Subcutaneous abdominal adipose tissue (tissue), 5 donors: ENCODE results near the gene FXYD2.

Source experiments
- H3K27ac ChIP-seq: one replicate; pipeline ENCODE4 v1.7.0; 2013; ENCODE audit warnings: low read depth, mild to moderate bottlenecking, inconsistent platforms, low read length, moderate library complexity
- H3K27me3 ChIP-seq, 5 donors: one replicate each; pipeline ENCODE4 v1.7.0; 2013; ENCODE audit warnings: low read length in 5 of 5, inconsistent platforms in 1 of 5; ENCODE audit not compliant: control insufficient read depth in 5 of 5, insufficient read depth in 4 of 5
- H3K36me3 ChIP-seq, 5 donors: one replicate each; pipeline ENCODE4 v1.7.0; 2013; ENCODE audit warnings: low read length in 5 of 5; ENCODE audit not compliant: control insufficient read depth in 5 of 5, insufficient read depth in 5 of 5
- H3K4me1 ChIP-seq, 5 donors: one replicate each; pipeline ENCODE4 v1.7.0; 2013; ENCODE audit warnings: low read length in 5 of 5, mild to moderate bottlenecking in 3 of 5, moderate library complexity in 1 of 5; ENCODE audit not compliant: control insufficient read depth in 5 of 5, insufficient read depth in 5 of 5
- H3K4me3 ChIP-seq, 5 donors: one replicate each; pipeline ENCODE4 v1.7.0; 2013; ENCODE audit warnings: low read length in 5 of 5, low read depth in 1 of 5
- H3K9ac ChIP-seq, 5 donors: one replicate each; pipeline ENCODE4 v1.7.0; 2013; ENCODE audit warnings: low read length in 5 of 5, mild to moderate bottlenecking in 4 of 5, moderate library complexity in 3 of 5
- H3K9me3 ChIP-seq, 5 donors: one replicate each; pipeline ENCODE4 v1.7.0; 2013; ENCODE audit warnings: low read length in 5 of 5; ENCODE audit not compliant: control insufficient read depth in 5 of 5
- donor health status: healthy.
- donor health status: healthy.
- donor health status: healthy.
- donor health status: healthy.
- donor health status: healthy.

FXYD2 gene

DNA sequence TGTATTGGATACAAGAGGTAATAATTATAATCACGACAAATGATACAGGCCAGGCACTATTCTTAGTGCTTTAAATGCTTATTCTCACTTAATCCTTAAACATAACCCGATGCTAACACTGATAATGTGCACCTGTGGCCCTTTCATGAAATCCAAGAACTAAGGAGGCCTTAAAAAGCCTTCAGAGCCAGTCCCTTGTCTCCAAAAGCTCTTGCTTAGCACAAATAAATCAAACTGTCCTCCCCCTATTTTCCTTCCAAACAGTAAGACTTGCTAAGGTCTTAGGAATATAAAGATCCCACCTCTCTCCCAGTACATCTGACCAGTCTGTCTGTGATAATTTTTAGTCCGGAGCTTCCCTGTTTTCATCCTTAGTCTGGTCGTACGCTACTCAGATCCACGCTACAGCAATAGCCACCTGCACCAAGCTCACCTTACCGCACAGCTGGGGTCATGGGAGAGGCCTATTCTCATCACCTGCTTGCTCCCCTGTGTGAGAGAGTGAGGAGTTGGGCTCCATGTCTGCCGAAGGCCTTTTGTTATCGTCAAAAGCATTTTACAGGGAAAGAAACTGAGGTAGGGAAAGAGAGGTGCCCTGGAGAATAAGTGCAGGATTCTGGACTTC is 35.1 kb upstream of the FXYD2 start:
- Histone ChIP-seq H3K4me3 (no peak overlapping the region), H3K4me1 (peaks cover 4 to 31% (median 15%) of the 10 kb centered on the region in 5 donors), H3K9ac (no peak overlapping the region), H3K27ac (no peak overlapping the region), H3K27me3 (peaks cover 0 to 9% (median 2%) of the 10 kb centered on the region in 5 donors), H3K36me3 (no peaks in the 10 kb centered on the region), H3K9me3 (no peaks in the 10 kb centered on the region)

DNA sequence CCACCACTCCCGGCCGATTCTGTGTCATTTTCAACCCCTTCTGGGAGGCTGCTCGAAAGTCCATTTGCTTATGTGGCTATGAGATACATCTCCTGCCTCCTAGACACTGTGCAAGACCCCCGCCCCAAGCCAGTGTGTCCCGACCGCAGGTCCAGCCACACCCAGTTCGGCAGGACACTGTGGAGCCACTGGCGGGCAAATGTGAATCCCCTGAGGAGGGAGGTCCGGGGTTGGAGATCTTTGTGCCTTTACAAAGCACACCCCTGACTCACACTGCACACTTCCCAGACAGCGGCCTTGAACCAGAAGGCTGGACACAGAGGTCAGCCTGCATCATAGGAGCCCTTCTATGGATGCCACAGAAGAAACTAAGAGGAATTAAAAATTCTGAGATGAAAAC is 34.5 kb upstream of the FXYD2 start:
- Histone ChIP-seq H3K9ac (no peak overlapping the region), H3K27me3 (peaks cover 0 to 9% (median 2%) of the 10 kb centered on the region in 5 donors), H3K9me3 (no peaks in the 10 kb centered on the region), H3K4me3 (no peak overlapping the region), H3K4me1 (peaks cover 4 to 35% (median 15%) of the 10 kb centered on the region in 5 donors), H3K27ac (no peak overlapping the region), H3K36me3 (no peaks in the 10 kb centered on the region)

GRCh38 chr11:117857734-117858414 is 33.3 kb upstream of the FXYD2 start:
- Histone ChIP-seq H3K27me3 (peaks cover 0 to 9% (median 2%) of the 10 kb centered on the region in 5 donors), H3K36me3 (no peaks in the 10 kb centered on the region), H3K4me1 (peaks cover 4 to 31% (median 15%) of the 10 kb centered on the region in 5 donors), H3K9ac (no peak overlapping the region), H3K27ac (no peak overlapping the region), H3K9me3 (peaks cover 0 to 4% (median 0%) of the 10 kb centered on the region in 5 donors), H3K4me3 (no peak overlapping the region)

GRCh38 chr11:117855912-117856651 is 31.5 kb upstream of the FXYD2 start:
- no peaks in the 10 kb centered on the region for H3K36me3 ChIP-seq

GRCh38 chr11:117855186-117855845 is 30.8 kb upstream of the FXYD2 start:
- Histone ChIP-seq H3K4me3 (no peak overlapping the region), H3K27ac (no peak overlapping the region), H3K36me3 (no peaks in the 10 kb centered on the region), H3K9ac (no peak overlapping the region), H3K9me3 (peaks cover 0 to 14% (median 8%) of the 10 kb centered on the region in 5 donors), H3K4me1 (peaks cover 0 to 9% (median 7%) of the 10 kb centered on the region in 5 donors), H3K27me3 (peaks cover 0 to 4% (median 0%) of the 10 kb centered on the region in 5 donors)

More at GRCh38 chr11:117855912-117856651, 31.5 kb upstream of the FXYD2 start:
- H3K27ac ChIP-seq: no peak overlapping the region
- peaks cover 0 to 13% (median 5%) of the 10 kb centered on the region in 5 donors for H3K4me1 ChIP-seq
- H3K9ac ChIP-seq: no peak overlapping the region
- peaks cover 0 to 14% (median 8%) of the 10 kb centered on the region in 5 donors for H3K9me3 ChIP-seq
- H3K27me3 ChIP-seq: peaks cover 0 to 4% (median 2%) of the 10 kb centered on the region in 5 donors
- no peak overlapping the region for H3K4me3 ChIP-seq

DNA sequence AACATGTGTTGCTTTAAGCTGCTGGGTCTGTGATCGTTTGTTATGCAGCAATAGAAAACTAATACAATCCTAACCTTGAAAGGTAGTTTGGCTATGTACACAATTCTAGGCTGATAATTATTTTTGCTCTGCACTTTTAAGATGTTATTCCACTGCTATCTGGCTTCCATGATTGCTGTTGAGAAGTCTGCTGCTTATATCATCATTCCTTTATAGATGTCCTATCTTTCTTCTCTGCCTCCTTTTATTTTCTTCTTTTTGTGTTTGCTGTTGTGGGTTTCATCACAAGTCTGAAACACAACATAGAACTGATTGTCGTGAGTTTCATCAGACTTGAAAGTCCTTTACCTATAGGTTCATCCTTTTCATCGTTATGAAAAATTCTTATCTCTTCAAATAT is 27.8 kb upstream of the FXYD2 start:
- H3K4me1 ChIP-seq: peaks cover 0 to 7% (median 4%) of the 10 kb centered on the region in 5 donors
- peaks cover 0 to 4% (median 0%) of the 10 kb centered on the region in 5 donors for H3K27me3 ChIP-seq
- peaks cover 0 to 14% (median 8%) of the 10 kb centered on the region in 5 donors for H3K9me3 ChIP-seq
- no peak overlapping the region for H3K27ac ChIP-seq
- no peak overlapping the region for H3K9ac ChIP-seq
- no peaks in the 10 kb centered on the region for H3K36me3 ChIP-seq
- no peak overlapping the region for H3K4me3 ChIP-seq

DNA sequence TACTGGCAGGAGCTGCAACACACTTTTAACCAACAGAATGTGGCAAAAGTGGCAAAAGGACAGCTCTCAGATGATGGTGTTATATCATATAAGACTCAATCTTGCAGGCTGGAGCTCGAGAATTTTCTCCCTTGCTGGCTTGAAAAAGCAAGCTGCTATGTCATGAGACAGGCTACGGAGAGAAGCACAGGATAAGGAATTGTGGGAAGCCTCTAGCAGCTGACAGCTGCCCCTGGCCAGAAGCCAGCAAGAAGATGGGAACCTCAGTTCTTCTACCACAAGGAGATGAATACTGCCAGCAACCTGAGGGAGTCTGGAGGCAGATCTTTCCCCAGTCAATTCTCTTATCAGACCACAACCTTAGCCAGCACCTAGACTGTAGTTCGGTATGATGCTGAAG is 27.3 kb upstream of the FXYD2 start:
- Histone ChIP-seq H3K27me3 (peaks cover 0 to 4% (median 0%) of the 10 kb centered on the region in 5 donors), H3K4me3 (no peak overlapping the region), H3K4me1 (peaks cover 0 to 6% (median 4%) of the 10 kb centered on the region in 5 donors), H3K9me3 (peaks cover 0 to 14% (median 8%) of the 10 kb centered on the region in 5 donors), H3K9ac (no peak overlapping the region), H3K36me3 (no peaks in the 10 kb centered on the region), H3K27ac (no peak overlapping the region)

- H3K36me3 ChIP-seq: no peaks in the 10 kb centered on the region
- H3K27ac ChIP-seq: no peak overlapping the region
- H3K9ac ChIP-seq: no peak overlapping the region
Measured at GRCh38 chr11:117851106-117851505, 26.6 kb upstream of the FXYD2 start.

DNA sequence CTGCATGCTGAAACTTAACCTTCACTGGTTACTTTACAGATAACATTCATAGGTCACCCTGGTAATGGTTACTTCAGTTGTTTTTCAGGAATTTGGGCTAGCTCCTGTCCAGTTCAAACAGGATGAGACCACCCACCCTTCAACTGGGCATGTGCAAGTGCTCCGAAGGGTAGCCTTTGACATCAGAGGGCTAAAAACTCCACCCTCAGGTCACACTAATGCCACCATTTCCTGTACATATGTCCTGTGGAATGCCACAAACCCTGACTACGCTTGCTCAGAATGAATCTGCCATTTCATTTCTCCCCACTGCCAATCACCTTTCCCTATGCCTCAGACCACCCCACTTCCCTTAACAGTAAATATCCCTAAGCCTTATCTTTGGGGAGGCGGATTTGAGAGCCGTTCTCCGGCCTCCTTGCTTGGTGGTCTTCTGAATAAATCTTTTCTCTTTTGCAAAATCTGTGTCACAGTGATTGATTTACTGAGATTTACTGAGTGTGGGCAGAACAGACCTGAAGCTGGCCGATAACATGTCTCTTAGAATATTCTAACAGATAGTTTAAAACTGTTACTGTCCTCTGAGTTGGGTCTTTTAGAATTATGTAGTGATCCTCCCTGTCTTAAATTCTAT is 25.4 kb upstream of the FXYD2 start:
- no peaks in the 10 kb centered on the region for H3K36me3 ChIP-seq
- H3K4me1 ChIP-seq: peaks cover 0 to 6% (median 4%) of the 10 kb centered on the region in 5 donors
- H3K9ac ChIP-seq: no peak overlapping the region
- H3K27ac ChIP-seq: no peak overlapping the region
- H3K4me3 ChIP-seq: no peak overlapping the region
- H3K9me3 ChIP-seq: peaks cover 0 to 14% (median 8%) of the 10 kb centered on the region in 5 donors
- no peaks in the 10 kb centered on the region for H3K27me3 ChIP-seq

More at GRCh38 chr11:117851106-117851505, 26.6 kb upstream of the FXYD2 start:
- Histone ChIP-seq H3K9me3 (peaks cover 0 to 14% (median 8%) of the 10 kb centered on the region in 5 donors), H3K4me1 (peaks cover 0 to 6% (median 4%) of the 10 kb centered on the region in 5 donors), H3K4me3 (no peak overlapping the region), H3K27me3 (peaks cover 0 to 4% (median 0%) of the 10 kb centered on the region in 5 donors)
